GM08714 (cell line): ENCODE results near the gene BANF2.

Experiments used
- H3K4me3 ChIP-seq: fragments of 200-500 bp; sonication (Bioruptor generic); 2 replicates; pipeline ENCODE4 v1.5.1; 2014; ENCODE audit warnings: mild to moderate bottlenecking, low read length, inconsistent platforms
- ZNF274 ChIP-seq: IDR thresholded peaks from 2 replicates; pipeline ENCODE4 v1.6.1; 2012; ENCODE audit warnings: mild to moderate bottlenecking, low read depth, low read length

BANF2 gene

GRCh38 chr20:17782768-17783167, 83.0 kb downstream of the BANF2 start:
- no peak overlapping the region for H3K4me3 ChIP-seq
- TF ChIP-seq ZNF274, result no peak

GRCh38 chr20:17783671-17784070, 83.9 kb downstream of the BANF2 start:
- TF ChIP-seq ZNF274, result no peak
- no peak overlapping the region for H3K4me3 ChIP-seq

- TF ChIP-seq ZNF274, result no peak
- no peak overlapping the region for H3K4me3 ChIP-seq
These were observed 85.2 kb downstream of the BANF2 start for GRCh38 chr20:17785007-17785406.
